Loucy (cell line): ENCODE results near the gene CENPN.
A peak's percentile ranks its signal among the peaks of the same experiment; 100 is the strongest.

ENCODE experiments used
- H2AFZ ChIP-seq: fragments of 200-600 bp; sonication (generic); 2 replicates; pipeline ENCODE4 v1.6.0; 2016; ENCODE audit warnings: antibody characterized with exemption, mild to moderate bottlenecking, low read length, moderate library complexity
- H3F3A ChIP-seq: fragments of 200-600 bp; 2 replicates; pipeline ENCODE4 v1.6.0; 2016; ENCODE audit warnings: antibody characterized with exemption, low read depth, mild to moderate bottlenecking
- H3K27me3 ChIP-seq: fragments of 200-600 bp; sonication (generic); 2 replicates; pipeline ENCODE4 v1.6.1; 2014; ENCODE audit warnings: low read length, mild to moderate bottlenecking; ENCODE audit not compliant: insufficient read depth, poor library complexity, severe bottlenecking
- H3K36me3 ChIP-seq: fragments of 200-600 bp; sonication (generic); 2 replicates; pipeline ENCODE4 v1.6.1; 2016; ENCODE audit warnings: low read length; ENCODE audit not compliant: insufficient read depth
- H3K4me1 ChIP-seq: fragments of 200-600 bp; sonication (generic); 2 replicates; pipeline ENCODE4 v1.5.1; 2014; ENCODE audit warnings: low read length, mild to moderate bottlenecking; ENCODE audit not compliant: insufficient read depth, poor library complexity, severe bottlenecking
- H3K4me2 ChIP-seq: fragments of 200-600 bp; sonication (generic); 2 replicates; pipeline ENCODE4 v1.6.0; 2014; ENCODE audit warnings: antibody characterized with exemption, low read length, low read depth, mild to moderate bottlenecking; ENCODE audit not compliant: poor library complexity, severe bottlenecking
- H3K4me3 ChIP-seq: fragments of 200-600 bp; sonication (generic); 2 replicates; pipeline ENCODE4 v1.5.1; 2014; ENCODE audit warnings: low read length, mild to moderate bottlenecking, mixed read lengths; ENCODE audit not compliant: poor library complexity, severe bottlenecking
- H3K79me2 ChIP-seq: fragments of 200-600 bp; sonication (generic); 2 replicates; pipeline ENCODE4 v1.6.1; 2014; ENCODE audit warnings: low read length; ENCODE audit not compliant: insufficient read depth
- H3K9ac ChIP-seq: fragments of 200-600 bp; sonication (generic); 2 replicates; pipeline ENCODE4 v1.6.0; 2014; ENCODE audit warnings: mild to moderate bottlenecking, low read depth, low read length, moderate library complexity; ENCODE audit not compliant: poor library complexity, severe bottlenecking
- H3K9me2 ChIP-seq: fragments of 200-600 bp; sonication (generic); replicated peaks from 2 replicates; pipeline ENCODE4 v1.6.1; 2016; ENCODE audit warnings: low read depth, low read length, mixed read lengths
- H3K9me3 ChIP-seq: fragments of 200-600 bp; sonication (generic); 2 replicates; pipeline ENCODE4 v1.6.1; 2014; ENCODE audit warnings: mild to moderate bottlenecking, antibody characterized with exemption, low read length, low read depth; ENCODE audit not compliant: insufficient read depth
- H4K20me1 ChIP-seq: fragments of 200-600 bp; sonication (generic); 2 replicates; pipeline ENCODE4 v1.6.0; 2014; ENCODE audit warnings: antibody characterized with exemption, low read length, mild to moderate bottlenecking; ENCODE audit not compliant: insufficient read depth, poor library complexity, severe bottlenecking
- EZH2phosphoT487 ChIP-seq: fragments of 200-600 bp; IDR thresholded peaks from 2 replicates; pipeline ENCODE4 v1.6.1; 2018; ENCODE audit warnings: antibody characterized with exemption, mild to moderate bottlenecking, moderate library complexity, borderline replicate concordance
- TF ChIP-seq, protein P1 (sequence below): fragments of 200-600 bp; sonication (generic); conservative IDR thresholded peaks from 2 replicates; pipeline ENCODE4 v1.5.1; 2014; ENCODE audit warnings: mild to moderate bottlenecking, antibody characterized with exemption, low read length

CENPN gene

DNA sequence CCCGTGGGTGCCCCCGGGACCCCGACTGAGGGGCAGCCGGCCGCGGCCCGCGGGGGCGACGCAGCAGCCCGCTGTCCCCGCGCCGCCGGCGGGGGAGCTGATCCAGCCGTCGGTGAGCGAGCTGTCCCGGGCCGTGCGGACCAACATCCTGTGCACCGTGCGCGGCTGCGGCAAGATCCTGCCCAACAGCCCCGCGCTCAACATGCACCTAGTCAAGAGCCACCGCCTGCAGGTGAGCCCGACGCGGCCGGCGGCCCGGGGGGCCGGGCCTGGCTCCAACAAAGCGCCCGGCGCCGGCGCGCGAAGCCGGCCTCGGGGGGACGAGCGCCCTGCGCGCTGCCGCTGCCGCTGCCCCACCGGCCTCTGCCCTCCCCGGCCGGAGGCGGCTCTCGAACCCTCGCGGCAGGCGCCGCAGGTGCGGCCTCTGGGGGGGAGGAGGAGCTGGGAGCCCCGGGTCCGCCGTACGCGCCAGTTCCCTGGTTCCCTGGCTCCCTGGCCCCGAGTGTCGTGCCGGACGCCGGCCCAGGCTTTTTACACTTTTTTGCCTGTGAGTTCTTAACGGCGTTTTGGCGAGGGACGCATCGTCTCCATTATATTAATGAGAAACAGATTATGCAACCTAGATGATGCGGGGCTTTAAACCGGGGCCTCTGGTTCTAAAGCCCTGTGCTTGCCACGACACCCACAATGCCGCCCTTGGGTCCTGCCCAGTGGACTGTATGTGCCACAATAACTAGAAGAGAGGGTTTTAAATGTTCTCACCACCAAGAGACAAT is 29.1 kb downstream of the CENPN start:
- H4K20me1 ChIP-seq, result peaks cover 16% of the 10 kb centered on the region
- peak overlapping the region; percentile 91 for H3K4me3 ChIP-seq
- TF ChIP-seq, protein P1, sequence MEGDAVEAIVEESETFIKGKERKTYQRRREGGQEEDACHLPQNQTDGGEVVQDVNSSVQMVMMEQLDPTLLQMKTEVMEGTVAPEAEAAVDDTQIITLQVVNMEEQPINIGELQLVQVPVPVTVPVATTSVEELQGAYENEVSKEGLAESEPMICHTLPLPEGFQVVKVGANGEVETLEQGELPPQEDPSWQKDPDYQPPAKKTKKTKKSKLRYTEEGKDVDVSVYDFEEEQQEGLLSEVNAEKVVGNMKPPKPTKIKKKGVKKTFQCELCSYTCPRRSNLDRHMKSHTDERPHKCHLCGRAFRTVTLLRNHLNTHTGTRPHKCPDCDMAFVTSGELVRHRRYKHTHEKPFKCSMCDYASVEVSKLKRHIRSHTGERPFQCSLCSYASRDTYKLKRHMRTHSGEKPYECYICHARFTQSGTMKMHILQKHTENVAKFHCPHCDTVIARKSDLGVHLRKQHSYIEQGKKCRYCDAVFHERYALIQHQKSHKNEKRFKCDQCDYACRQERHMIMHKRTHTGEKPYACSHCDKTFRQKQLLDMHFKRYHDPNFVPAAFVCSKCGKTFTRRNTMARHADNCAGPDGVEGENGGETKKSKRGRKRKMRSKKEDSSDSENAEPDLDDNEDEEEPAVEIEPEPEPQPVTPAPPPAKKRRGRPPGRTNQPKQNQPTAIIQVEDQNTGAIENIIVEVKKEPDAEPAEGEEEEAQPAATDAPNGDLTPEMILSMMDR, result no peak
- no peak for TF ChIP-seq EZH2phosphoT487
- peaks cover 39% of the 10 kb centered on the region for H3K4me1 ChIP-seq
- peak overlapping the region; percentile 88 for H3K4me2 ChIP-seq
- no peaks in the 10 kb centered on the region for H3K27me3 ChIP-seq
- no peaks in the 10 kb centered on the region for H3K9me2 ChIP-seq
- H3K9me3 ChIP-seq, result no peaks in the 10 kb centered on the region
- peak overlapping the region; percentile 74 for H2AFZ ChIP-seq
- peak overlapping the region; percentile 78 for H3K9ac ChIP-seq
- H3K79me2 ChIP-seq, result peaks cover 37% of the 10 kb centered on the region
- H3K36me3 ChIP-seq, result peaks cover 3% of the 10 kb centered on the region; the same call in 1 of the 2 replicates
- H3F3A ChIP-seq, result no peaks in the 10 kb centered on the region

DNA sequence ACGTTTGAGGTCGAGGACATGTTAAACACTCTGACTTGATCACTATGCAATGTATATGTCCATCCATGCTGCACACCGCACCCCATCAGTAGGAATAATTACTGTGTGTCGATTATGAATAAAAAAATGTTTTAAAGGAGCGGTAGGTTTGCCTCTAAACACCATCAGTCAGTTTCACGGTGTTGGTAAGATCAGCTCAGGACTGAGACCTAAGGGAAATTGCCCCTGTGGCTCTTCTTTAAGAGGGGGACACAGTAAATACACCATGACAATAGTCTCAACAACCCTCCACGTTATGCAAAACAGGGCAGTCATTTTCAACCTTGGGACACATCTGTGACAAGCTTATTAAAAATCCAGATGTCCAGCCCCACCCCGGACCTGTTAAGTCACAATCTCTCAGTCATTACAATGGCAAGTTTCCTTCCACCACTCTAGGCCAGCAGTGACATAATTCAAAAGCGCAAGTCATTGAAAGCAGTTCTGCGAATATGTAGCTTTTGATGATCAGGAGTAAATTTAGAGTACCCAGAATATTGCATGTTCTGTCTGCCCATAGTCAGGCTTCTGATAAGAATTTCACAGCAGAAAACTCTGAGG is 29.8 kb downstream of the CENPN start:
- peak overlapping the region; percentile 74 for H2AFZ ChIP-seq
- peak overlapping the region; percentile 78 for H3K9ac ChIP-seq
- H4K20me1 ChIP-seq, result peaks cover 16% of the 10 kb centered on the region
- TF ChIP-seq, protein P1, result no peak
- no peak for TF ChIP-seq EZH2phosphoT487
- no peaks in the 10 kb centered on the region for H3K9me3 ChIP-seq
- peaks cover 9% of the 10 kb centered on the region; the same call in 1 of the 2 replicates for H3K36me3 ChIP-seq
- H3K4me3 ChIP-seq, result peak overlapping the region; percentile 91
- H3K79me2 ChIP-seq, result peaks cover 37% of the 10 kb centered on the region
- H3K27me3 ChIP-seq, result no peaks in the 10 kb centered on the region
- peaks cover 39% of the 10 kb centered on the region for H3K4me1 ChIP-seq
- H3K9me2 ChIP-seq, result no peaks in the 10 kb centered on the region
- H3F3A ChIP-seq, result no peaks in the 10 kb centered on the region
- H3K4me2 ChIP-seq, result peak overlapping the region; percentile 88

DNA sequence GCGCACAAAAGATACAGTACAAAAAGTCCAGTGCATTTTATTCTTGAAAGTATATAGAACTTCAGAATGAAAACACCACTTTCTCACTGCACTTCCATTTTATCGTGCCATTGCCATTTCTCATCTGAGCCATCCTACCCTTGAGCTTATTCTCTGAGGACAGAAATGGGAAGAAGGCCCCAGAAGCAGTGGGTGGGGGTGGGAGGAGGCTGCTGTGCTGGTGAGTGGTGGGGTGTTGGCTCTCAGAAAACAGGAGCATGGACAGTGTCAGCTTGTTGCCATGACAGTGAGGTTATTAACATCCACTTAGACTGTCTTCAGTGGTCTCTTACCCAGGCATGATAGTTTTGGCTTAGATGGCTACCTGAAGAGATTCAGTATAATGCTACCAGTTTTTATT is 33.1 kb downstream of the CENPN start:
- Histone ChIP-seq H4K20me1 (peaks cover 16% of the 10 kb centered on the region), H3K36me3 (peaks cover 37% of the 10 kb centered on the region; the same call in 1 of the 2 replicates), H3F3A (no peaks in the 10 kb centered on the region), H2AFZ (no peak overlapping the region), H3K4me2 (peak overlapping the region; percentile 88), H3K4me3 (no peak overlapping the region), H3K27me3 (no peaks in the 10 kb centered on the region), H3K9me2 (no peaks in the 10 kb centered on the region), H3K79me2 (peaks cover 37% of the 10 kb centered on the region), H3K9me3 (no peaks in the 10 kb centered on the region), H3K4me1 (peaks cover 39% of the 10 kb centered on the region), H3K9ac (no peak overlapping the region)
- TF ChIP-seq, protein P1, result no peak
- no peak for TF ChIP-seq EZH2phosphoT487
